Adrenal gland (tissue), 12 donors: ENCODE measurements around the gene FAF1. TPM values are rescaled to one million over a fixed set of nuclear protein-coding genes. Genes with fewer than 3 reads are reported as not detected.

Experiments
- DNase-seq, 7 donors: peaks; one replicate each; pipeline ENCODE4 v3.0.0-alpha.2; 2019 to 2020
- H3K27ac ChIP-seq, 5 donors: fragments of 200-600 bp; sonication (generic) in 4 of 5; 1 replicate in 3 of 5; 2 replicates in 2 of 5; pipeline versions ENCODE4 v1.5.1 to v1.8.0; 2016 to 2020; ENCODE audit warnings: mild to moderate bottlenecking in 1 of 5
- H3K27me3 ChIP-seq: fragments of 200-600 bp; 2 replicates; pipeline ENCODE4 v1.8.0; 2021
- H3K36me3 ChIP-seq, 2 donors: fragments of 200-600 bp; replicated peaks in 1 of 2; 1 replicate in 1 of 2; 2 replicates in 1 of 2; pipeline versions ENCODE4 v1.5.1 to v1.8.0; 2018 to 2022
- H3K4me1 ChIP-seq, 2 donors: fragments of 200-600 bp; replicated peaks in 1 of 2; 1 replicate in 1 of 2; 2 replicates in 1 of 2; pipeline versions ENCODE4 v1.5.1 to v1.8.0; 2018 to 2021
- H3K4me3 ChIP-seq, 4 donors: fragments of 200-600 bp; sonication (generic) in 3 of 4; one replicate each; pipeline ENCODE4 v1.5.1; 2016 to 2018
- H3K9me3 ChIP-seq, 3 donors: fragments of 200-600 bp; sonication (generic) in 1 of 3; replicated peaks in 1 of 3; 1 replicate in 2 of 3; 2 replicates in 1 of 3; pipeline versions ENCODE4 v1.5.1 to v1.8.0; 2016 to 2021
- CTCF ChIP-seq, 6 experiments: fragments of 450-650 bp in 4 of 6; fragments of 200-600 bp in 2 of 6; sonication (generic) in 1 of 6; IDR thresholded peaks; 1 replicate in 5 of 6; 2 replicates in 1 of 6; pipeline versions ENCODE4 v1.5.1 to v1.8.0; 2016 to 2021; ENCODE audit warnings: antibody characterized with exemption in 6 of 6, mild to moderate bottlenecking in 2 of 6, moderate library complexity in 1 of 6
- POLR2A ChIP-seq, 2 donors: fragments of 450-650 bp; IDR thresholded peaks; one replicate each; pipeline ENCODE4 v1.6.1; 2017; ENCODE audit warnings: antibody characterized with exemption in 2 of 2, mild to moderate bottlenecking in 2 of 2, moderate library complexity in 1 of 2
- WGBS, 4 donors: extraction: QIAGEN DNeasy Blood & Tissue Kit in 2 of 4; methylation state at CpG; one replicate each; pipeline versions ENCODE4 v1.1.5 to v1.1.7; 2013 to 2017; 5-methylcytosine and 5-hydroxymethylcytosine counted together
- intact Hi-C, 2 donors: fragments of 100-400 bp; cut with DNase I; formaldehyde crosslinking; loops; one replicate each; pipeline versions ENCODE4 v1.14.1 to v1.15.0; 2022 to 2023
- polyA plus RNA-seq, 3 donors: library from polyadenylated mRNA; stranded (reverse); fragments of 200-250 nt in 2 of 3; fragments of 350-450 nt in 1 of 3; fragmentation: Illumina TruSeq in 1 of 3; extraction: RNeasy Lipid Tissue Mini Kit (QIAGEN cat#74804) in 1 of 3; gene quantifications; one replicate each; pipeline ENCODE4 v1.2.3, GENCODE V29; 2013 to 2014
- total RNA-seq, 9 donors: library from RNA; depleted of rRNA in 4 of 9; stranded (reverse); fragments of >200 nt in 4 of 9; fragments of 120-200 nt in 1 of 9; fragmentation: NEBNext Ultra II Directional in 1 of 9; extraction: Animal tissue kit (Norgen Biotek cat#: 25700) in 1 of 9; gene quantifications; one replicate each; pipeline versions ENCODE4 v1.1.0 to v1.2.4, GENCODE V29; 2013 to 2023
- donor health status: healthy with polysubstance abuse.
- donor health status: Bipolar disorder and iron deficiency.
- donor health status: DM: yes; HTN: yes; CAD: no.
- donor health status: DM: no; HTN: no; CAD: no.
- donor health status: DM: no; HTN: no; CAD: no.
- donor health status: DM: yes; HTN: yes; CAD: no.

FAF1 gene
- total and polyA plus RNA-seq, 12 donors: 23.4 to 88.4 (median 44.5) TPM

- no peak overlapping the region for H3K27ac ChIP-seq
- TF ChIP-seq POLR2A (IDR thresholded peaks at IDR 0.05): no peak
- TF ChIP-seq CTCF (IDR thresholded peaks at IDR 0.05): no peak
- DNase-seq: no peak
- no peak overlapping the region for H3K4me3 ChIP-seq
- H3K36me3 ChIP-seq: no peaks in the 10 kb centered on the region
- H3K4me1 ChIP-seq: no peaks in the 10 kb centered on the region
- intact Hi-C loops: no loop called here
- no peaks in the 10 kb centered on the region for H3K9me3 ChIP-seq
- no peaks in the 10 kb centered on the region for H3K27me3 ChIP-seq
These were observed 360.5 kb downstream of the FAF1 start for GRCh38 chr1:50599546-50599945.

GRCh38 chr1:50595874-50596273 lies 364.2 kb downstream of the FAF1 start:
- intact Hi-C loops: no loop called here
- H3K4me1 ChIP-seq: no peaks in the 10 kb centered on the region

GRCh38 chr1:50593515-50593914 lies 366.6 kb downstream of the FAF1 start:
- DNase-seq: no peak
- H3K9me3 ChIP-seq: no peaks in the 10 kb centered on the region
- no peak for TF ChIP-seq POLR2A (IDR thresholded peaks at IDR 0.05)
- no peak for TF ChIP-seq CTCF (IDR thresholded peaks at IDR 0.05)
- intact Hi-C loops: no loop called here
- no peaks in the 10 kb centered on the region for H3K4me1 ChIP-seq
- 78 to 85% (median 82%) methylated on average over 2 of the region's 2 CpGs for WGBS, 4 donors
- no peaks in the 10 kb centered on the region for H3K27me3 ChIP-seq
- no peak overlapping the region for H3K4me3 ChIP-seq
- H3K27ac ChIP-seq: no peak overlapping the region
- no peaks in the 10 kb centered on the region for H3K36me3 ChIP-seq

More at GRCh38 chr1:50595874-50596273, 364.2 kb downstream of the FAF1 start:
- no peak overlapping the region for H3K27ac ChIP-seq
- DNase-seq: no peak
- WGBS, 4 donors: 95 to 97% (median 96%) methylated on average over 8 of the region's 8 CpGs
- H3K36me3 ChIP-seq: no peaks in the 10 kb centered on the region
- H3K9me3 ChIP-seq: no peaks in the 10 kb centered on the region
- no peaks in the 10 kb centered on the region for H3K27me3 ChIP-seq
- no peak overlapping the region for H3K4me3 ChIP-seq
- TF ChIP-seq POLR2A (IDR thresholded peaks at IDR 0.05) (no peak), CTCF (IDR thresholded peaks at IDR 0.05) (no peak)

GRCh38 chr1:50591598-50591997 lies 368.5 kb downstream of the FAF1 start:
- H3K27me3 ChIP-seq: no peaks in the 10 kb centered on the region
- TF ChIP-seq POLR2A (IDR thresholded peaks at IDR 0.05) (no peak), CTCF (IDR thresholded peaks at IDR 0.05) (no peak)
- no peak overlapping the region for H3K27ac ChIP-seq
- WGBS, 4 donors: 87 to 97% (median 93%) methylated on average over 4 of the region's 4 CpGs
- intact Hi-C loops: no loop called here
- H3K36me3 ChIP-seq: no peaks in the 10 kb centered on the region
- H3K9me3 ChIP-seq: no peaks in the 10 kb centered on the region
- H3K4me1 ChIP-seq: no peaks in the 10 kb centered on the region
- no peak overlapping the region for H3K4me3 ChIP-seq
- no peak for DNase-seq
